ENCODE results near the gene QRICH1. TPM values are rescaled to one million over a fixed set of nuclear protein-coding genes. Genes with fewer than 3 reads are reported as not detected.

The QRICH1 gene
- total RNA-seq, 1 experiment from 2014 or later, result 123 TPM

- H3K4me1 Mint-ChIP-seq, result peaks cover 23% of the 10 kb centered on the region
- POLR2A ChIA-PET, result no interaction called here
- peaks cover 11% of the 10 kb centered on the region; the same call in 1 of the 2 replicates for H3K36me3 Mint-ChIP-seq
- CTCF ChIA-PET, result interaction anchor here (1.0 to 4.1 kb wide), 2 partner anchors 17 kb away, joined by 5 to 107 read pairs; partner anchors contain the start of gene P4HTM
- no peak overlapping the region for H3K27ac Mint-ChIP-seq
- H3K27me3 Mint-ChIP-seq (ENCODE audit: low read depth), result no peaks in the 10 kb centered on the region
- no peak for TF ChIP-seq ATF6 (CRISPR knock-in tag; IDR thresholded peaks at IDR 0.05)
- no peak for TF ChIP-seq HMGXB4 (CRISPR knock-in tag; IDR thresholded peaks at IDR 0.05)
- TF ChIP-seq TEAD4 (CRISPR knock-in tag; IDR thresholded peaks at IDR 0.05), result no peak
- no peak for TF ChIP-seq NFATC4 (CRISPR knock-in tag; IDR thresholded peaks at IDR 0.05)
- no peak for TF ChIP-seq SMAD4 (CRISPR knock-in tag; IDR thresholded peaks at IDR 0.05)
- TF ChIP-seq ZNF396 (CRISPR knock-in tag; IDR thresholded peaks at IDR 0.05; ENCODE audit: borderline replicate concordance), result no peak
- TF ChIP-seq ATF2 (CRISPR knock-in tag; IDR thresholded peaks at IDR 0.05; ENCODE audit: borderline replicate concordance, low read depth), result no peak
- no peak for TF ChIP-seq USF1 (CRISPR knock-in tag; IDR thresholded peaks at IDR 0.05)
- no peak for TF ChIP-seq ZNF317 (CRISPR knock-in tag; IDR thresholded peaks at IDR 0.05; ENCODE audit: borderline replicate concordance, low read depth)
- TF ChIP-seq CDX4 (CRISPR knock-in tag; IDR thresholded peaks at IDR 0.05; ENCODE audit: borderline replicate concordance), result no peak
- no peak for TF ChIP-seq RELA (CRISPR knock-in tag; IDR thresholded peaks at IDR 0.05; ENCODE audit: borderline replicate concordance)
- H3K9me3 Mint-ChIP-seq, result no peaks in the 10 kb centered on the region
- no peak for DNase-seq (ENCODE audit: low spot score)
- no peak for ATAC-seq
- no peak overlapping the region for H3K4me3 Mint-ChIP-seq
These were observed 89.2 kb downstream of the QRICH1 start for GRCh38 chr3:49004352-49005302.

- ChIA-PET CTCF (interaction anchor here (4.3 kb wide), 1 partner anchor 14 kb away, joined by 23 read pairs; no protein-coding TSS in a partner anchor), POLR2A (no interaction called here)
- ATAC-seq (peak; percentile 15; the same call in 1 of the 2 replicates), DNase-seq (ENCODE audit: low spot score) (no peak)
- no peaks in the 10 kb centered on the region for H3K27me3 Mint-ChIP-seq (ENCODE audit: low read depth)
- no peaks in the 10 kb centered on the region for H3K36me3 Mint-ChIP-seq
- 0 out of 2 replicates have a peak overlapping the region, but pooled peaks have one; percentile 10 for H3K27ac Mint-ChIP-seq
- no peaks in the 10 kb centered on the region for H3K9me3 Mint-ChIP-seq
- no peak overlapping the region for H3K4me3 Mint-ChIP-seq
- peaks cover 12% of the 10 kb centered on the region for H3K4me1 Mint-ChIP-seq
- TF ChIP-seq ESRRA (CRISPR knock-in tag; IDR thresholded peaks at IDR 0.05; ENCODE audit: borderline replicate concordance) (no peak), SMAD4 (CRISPR knock-in tag; IDR thresholded peaks at IDR 0.05) (no peak), PRDM15 (CRISPR knock-in tag; IDR thresholded peaks at IDR 0.05) (no peak), FOXJ3 (CRISPR knock-in tag; IDR thresholded peaks at IDR 0.05; ENCODE audit: borderline replicate concordance) (no peak), USF1 (CRISPR knock-in tag; IDR thresholded peaks at IDR 0.05) (no peak), NR3C1 (CRISPR knock-in tag; conservative IDR thresholded peaks at IDR 0.05; ENCODE audit: low read depth) (no peak), STAT6 (CRISPR knock-in tag; conservative IDR thresholded peaks at IDR 0.05; ENCODE audit: low read depth) (no peak)
These were observed 92.7 kb downstream of the QRICH1 start for GRCh38 chr3:49001155-49001554.

All from WTC11 (cell line).